ENCODE measurements around the gene BTNL8. TPM values are rescaled to one million over a fixed set of nuclear protein-coding genes. Genes with fewer than 3 reads are reported as not detected.

The BTNL8 gene
- total and polyA plus RNA-seq, 2 of the 13 experiments (the other 11 are each of a cell fraction or from before 2014, with no cell fraction given), result not detected

DNA sequence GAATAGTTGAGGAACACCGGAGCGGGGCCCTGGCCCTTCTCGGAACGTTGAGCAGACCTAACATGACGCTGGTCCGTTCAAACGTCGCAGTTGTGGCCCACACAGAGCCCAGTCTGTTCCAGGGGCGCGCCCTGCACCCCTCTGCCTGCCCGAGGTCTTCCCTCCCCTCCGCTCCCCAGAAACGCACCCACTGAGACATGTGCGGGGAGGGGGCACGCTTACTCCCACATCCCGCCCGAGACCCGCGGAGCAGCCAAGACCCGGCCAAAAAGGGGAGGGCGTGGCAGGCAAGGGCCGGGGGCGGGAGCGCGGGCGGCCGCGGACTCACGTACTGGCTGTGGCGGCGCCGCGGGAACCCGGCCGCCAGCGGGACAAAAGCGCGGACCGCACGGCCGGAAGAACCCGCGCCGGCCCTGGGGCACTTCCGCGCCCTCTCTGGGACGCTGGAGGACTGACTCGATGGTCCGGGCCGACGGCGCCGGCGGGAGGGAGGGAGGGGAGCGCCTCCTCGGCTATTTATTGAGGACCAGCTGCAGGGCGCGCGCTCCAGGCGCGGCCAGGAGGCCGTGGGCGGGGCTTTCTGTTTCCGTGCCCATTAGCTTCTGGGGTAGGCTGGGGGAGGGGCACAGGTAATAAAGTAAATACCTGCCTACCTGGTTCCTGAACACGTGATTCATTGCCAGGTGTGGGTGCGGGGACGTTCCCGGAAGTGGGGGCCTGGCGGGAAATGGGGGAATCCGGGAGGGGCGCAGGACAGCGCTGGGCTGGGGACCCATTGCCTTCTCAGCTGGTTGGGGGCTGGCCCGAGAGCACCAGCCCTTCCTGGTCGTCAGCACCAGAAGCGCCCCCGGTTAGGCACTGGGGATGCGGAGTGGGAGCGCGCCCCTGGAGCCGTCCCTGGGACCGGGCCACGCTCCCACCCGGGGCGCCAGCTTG lies 37.8 kb upstream of the BTNL8 start, which contains the start of gene ZFP62 (continued):
- TF ChIP-seq, protein P1, sequence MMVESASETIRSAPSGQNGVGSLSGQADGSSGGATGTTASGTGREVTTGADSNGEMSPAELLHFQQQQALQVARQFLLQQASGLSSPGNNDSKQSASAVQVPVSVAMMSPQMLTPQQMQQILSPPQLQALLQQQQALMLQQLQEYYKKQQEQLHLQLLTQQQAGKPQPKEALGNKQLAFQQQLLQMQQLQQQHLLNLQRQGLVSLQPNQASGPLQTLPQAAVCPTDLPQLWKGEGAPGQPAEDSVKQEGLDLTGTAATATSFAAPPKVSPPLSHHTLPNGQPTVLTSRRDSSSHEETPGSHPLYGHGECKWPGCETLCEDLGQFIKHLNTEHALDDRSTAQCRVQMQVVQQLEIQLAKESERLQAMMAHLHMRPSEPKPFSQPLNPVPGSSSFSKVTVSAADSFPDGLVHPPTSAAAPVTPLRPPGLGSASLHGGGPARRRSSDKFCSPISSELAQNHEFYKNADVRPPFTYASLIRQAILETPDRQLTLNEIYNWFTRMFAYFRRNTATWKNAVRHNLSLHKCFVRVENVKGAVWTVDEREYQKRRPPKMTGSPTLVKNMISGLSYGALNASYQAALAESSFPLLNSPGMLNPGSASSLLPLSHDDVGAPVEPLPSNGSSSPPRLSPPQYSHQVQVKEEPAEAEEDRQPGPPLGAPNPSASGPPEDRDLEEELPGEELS (CRISPR knock-in tag; IDR thresholded peaks at IDR 0.05), result no peak
- TF ChIP-seq, protein P2, sequence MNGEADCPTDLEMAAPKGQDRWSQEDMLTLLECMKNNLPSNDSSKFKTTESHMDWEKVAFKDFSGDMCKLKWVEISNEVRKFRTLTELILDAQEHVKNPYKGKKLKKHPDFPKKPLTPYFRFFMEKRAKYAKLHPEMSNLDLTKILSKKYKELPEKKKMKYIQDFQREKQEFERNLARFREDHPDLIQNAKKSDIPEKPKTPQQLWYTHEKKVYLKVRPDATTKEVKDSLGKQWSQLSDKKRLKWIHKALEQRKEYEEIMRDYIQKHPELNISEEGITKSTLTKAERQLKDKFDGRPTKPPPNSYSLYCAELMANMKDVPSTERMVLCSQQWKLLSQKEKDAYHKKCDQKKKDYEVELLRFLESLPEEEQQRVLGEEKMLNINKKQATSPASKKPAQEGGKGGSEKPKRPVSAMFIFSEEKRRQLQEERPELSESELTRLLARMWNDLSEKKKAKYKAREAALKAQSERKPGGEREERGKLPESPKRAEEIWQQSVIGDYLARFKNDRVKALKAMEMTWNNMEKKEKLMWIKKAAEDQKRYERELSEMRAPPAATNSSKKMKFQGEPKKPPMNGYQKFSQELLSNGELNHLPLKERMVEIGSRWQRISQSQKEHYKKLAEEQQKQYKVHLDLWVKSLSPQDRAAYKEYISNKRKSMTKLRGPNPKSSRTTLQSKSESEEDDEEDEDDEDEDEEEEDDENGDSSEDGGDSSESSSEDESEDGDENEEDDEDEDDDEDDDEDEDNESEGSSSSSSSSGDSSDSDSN (CRISPR knock-in tag; IDR thresholded peaks at IDR 0.05), result peak; percentile 90
- TF ChIP-seq ZNF530 (CRISPR knock-in tag; IDR thresholded peaks at IDR 0.05; ENCODE audit: low read depth) (no peak), RELA (CRISPR knock-in tag; IDR thresholded peaks at IDR 0.05) (no peak), GABPA (IDR thresholded peaks at IDR 0.05; ENCODE audit: low read depth, low read length) (peak; percentile 86), GABPA (CRISPR knock-in tag; IDR thresholded peaks at IDR 0.05; ENCODE audit: low read depth) (peak; percentile 90), ZNF205 (CRISPR knock-in tag; IDR thresholded peaks at IDR 0.05) (no peak), SMARCE1 (IDR thresholded peaks at IDR 0.05; ENCODE audit: borderline replicate concordance) (no peak)
- TF ChIP-seq, protein P3, sequence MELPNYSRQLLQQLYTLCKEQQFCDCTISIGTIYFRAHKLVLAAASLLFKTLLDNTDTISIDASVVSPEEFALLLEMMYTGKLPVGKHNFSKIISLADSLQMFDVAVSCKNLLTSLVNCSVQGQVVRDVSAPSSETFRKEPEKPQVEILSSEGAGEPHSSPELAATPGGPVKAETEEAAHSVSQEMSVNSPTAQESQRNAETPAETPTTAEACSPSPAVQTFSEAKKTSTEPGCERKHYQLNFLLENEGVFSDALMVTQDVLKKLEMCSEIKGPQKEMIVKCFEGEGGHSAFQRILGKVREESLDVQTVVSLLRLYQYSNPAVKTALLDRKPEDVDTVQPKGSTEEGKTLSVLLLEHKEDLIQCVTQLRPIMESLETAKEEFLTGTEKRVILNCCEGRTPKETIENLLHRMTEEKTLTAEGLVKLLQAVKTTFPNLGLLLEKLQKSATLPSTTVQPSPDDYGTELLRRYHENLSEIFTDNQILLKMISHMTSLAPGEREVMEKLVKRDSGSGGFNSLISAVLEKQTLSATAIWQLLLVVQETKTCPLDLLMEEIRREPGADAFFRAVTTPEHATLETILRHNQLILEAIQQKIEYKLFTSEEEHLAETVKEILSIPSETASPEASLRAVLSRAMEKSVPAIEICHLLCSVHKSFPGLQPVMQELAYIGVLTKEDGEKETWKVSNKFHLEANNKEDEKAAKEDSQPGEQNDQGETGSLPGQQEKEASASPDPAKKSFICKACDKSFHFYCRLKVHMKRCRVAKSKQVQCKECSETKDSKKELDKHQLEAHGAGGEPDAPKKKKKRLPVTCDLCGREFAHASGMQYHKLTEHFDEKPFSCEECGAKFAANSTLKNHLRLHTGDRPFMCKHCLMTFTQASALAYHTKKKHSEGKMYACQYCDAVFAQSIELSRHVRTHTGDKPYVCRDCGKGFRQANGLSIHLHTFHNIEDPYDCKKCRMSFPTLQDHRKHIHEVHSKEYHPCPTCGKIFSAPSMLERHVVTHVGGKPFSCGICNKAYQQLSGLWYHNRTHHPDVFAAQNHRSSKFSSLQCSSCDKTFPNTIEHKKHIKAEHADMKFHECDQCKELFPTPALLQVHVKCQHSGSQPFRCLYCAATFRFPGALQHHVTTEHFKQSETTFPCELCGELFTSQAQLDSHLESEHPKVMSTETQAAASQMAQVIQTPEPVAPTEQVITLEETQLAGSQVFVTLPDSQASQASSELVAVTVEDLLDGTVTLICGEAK (IDR thresholded peaks at IDR 0.05), result no peak
- TF ChIP-seq, protein P3 (CRISPR knock-in tag; IDR thresholded peaks at IDR 0.05), result no peak
- TF ChIP-seq, protein P4, sequence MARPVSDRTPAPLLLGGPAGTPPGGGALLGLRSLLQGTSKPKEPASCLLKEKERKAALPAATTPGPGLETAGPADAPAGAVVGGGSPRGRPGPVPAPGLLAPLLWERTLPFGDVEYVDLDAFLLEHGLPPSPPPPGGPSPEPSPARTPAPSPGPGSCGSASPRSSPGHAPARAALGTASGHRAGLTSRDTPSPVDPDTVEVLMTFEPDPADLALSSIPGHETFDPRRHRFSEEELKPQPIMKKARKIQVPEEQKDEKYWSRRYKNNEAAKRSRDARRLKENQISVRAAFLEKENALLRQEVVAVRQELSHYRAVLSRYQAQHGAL (CRISPR knock-in tag; IDR thresholded peaks at IDR 0.05; ENCODE audit: not compliant biosample characterization), result peak; percentile 63

All from HepG2 (cell line).